Smooth muscle cell of the brain vasculature (primary cell): Measurements from ENCODE around the gene MSL2.
"Not testable (repeated sequence)": the region's sequence is repeated elsewhere in the genome, so short reads cannot be mapped to it uniquely, and the experiment has no call there.

ENCODE experiments used
- DNase-seq: peaks from one replicate; pipeline ENCODE4 v3.0.0-alpha.2; 2012; ENCODE audit warnings: low read depth, low spot score

Gene MSL2

GRCh38 chr3:136193278-136194054 lies 2.7 kb downstream of the MSL2 start:
- DNase-seq, result no peak

GRCh38 chr3:136192831-136193230 lies 3.3 kb downstream of the MSL2 start:
- no peak for DNase-seq

GRCh38 chr3:136192195-136192594 lies 3.9 kb downstream of the MSL2 start:
- DNase-seq, result not testable (repeated sequence)

GRCh38 chr3:136189859-136190617 lies 6.1 kb downstream of the MSL2 start:
- DNase-seq, result no peak

- no peak for DNase-seq
Measured at GRCh38 chr3:136189043-136189442, 7.1 kb downstream of the MSL2 start.

GRCh38 chr3:136187868-136188267 lies 8.3 kb downstream of the MSL2 start:
- DNase-seq, result no peak

- DNase-seq, result no peak
Measured at GRCh38 chr3:136186846-136187245, 9.3 kb downstream of the MSL2 start.

GRCh38 chr3:136186344-136186743 lies 9.8 kb downstream of the MSL2 start:
- DNase-seq, result no peak

- DNase-seq, result no peak
Measured at GRCh38 chr3:136184703-136185102, 11.4 kb downstream of the MSL2 start.

- no peak for DNase-seq
Measured at GRCh38 chr3:136181741-136182140, 14.4 kb downstream of the MSL2 start.

GRCh38 chr3:136177876-136178275 lies 18.3 kb downstream of the MSL2 start:
- DNase-seq, result no peak

GRCh38 chr3:136173939-136174490 lies 22.1 kb downstream of the MSL2 start:
- no peak for DNase-seq

- no peak for DNase-seq
Measured at GRCh38 chr3:136171097-136171542, 25.0 kb downstream of the MSL2 start.

GRCh38 chr3:136168236-136168635 lies 27.9 kb downstream of the MSL2 start:
- not testable (repeated sequence) for DNase-seq

- DNase-seq, result no peak
Measured at GRCh38 chr3:136166507-136166906, 29.6 kb downstream of the MSL2 start.

- DNase-seq, result not testable (repeated sequence)
Measured at GRCh38 chr3:136163607-136164006, 32.5 kb downstream of the MSL2 start.

GRCh38 chr3:136162322-136162721 lies 33.8 kb downstream of the MSL2 start:
- no peak for DNase-seq

GRCh38 chr3:136161516-136161915 lies 34.6 kb downstream of the MSL2 start:
- no peak for DNase-seq

GRCh38 chr3:136152963-136153362 lies 43.2 kb downstream of the MSL2 start:
- DNase-seq, result no peak

- DNase-seq, result no peak
Measured at GRCh38 chr3:136152176-136152843, 43.8 kb downstream of the MSL2 start.

GRCh38 chr3:136151219-136151618 lies 44.9 kb downstream of the MSL2 start:
- DNase-seq, result no peak

GRCh38 chr3:136149667-136150066 lies 46.5 kb downstream of the MSL2 start:
- no peak for DNase-seq
